SJCRH30 (cell line): ENCODE results near the gene SSH2. TPM values are rescaled to one million over a fixed set of nuclear protein-coding genes. Genes with fewer than 3 reads are reported as not detected.

Source experiments
- DNase-seq, 2 experiments: peaks; one replicate each; pipeline ENCODE4 v3.0.0-alpha.2; 2015 to 2020
- H3K27ac ChIP-seq: fragments of 250-450 bp; sonication (Bioruptor Pico); 2 replicates; pipeline ENCODE4 v1.5.1; 2020; ENCODE audit warnings: mild to moderate bottlenecking, moderate library complexity
- H3K27me3 ChIP-seq: fragments of 250-450 bp; sonication (Bioruptor Pico); 2 replicates; pipeline ENCODE4 v1.5.1; 2020; ENCODE audit warnings: mild to moderate bottlenecking, moderate library complexity
- H3K36me3 ChIP-seq: fragments of 250-450 bp; sonication (Bioruptor Pico); 2 replicates; pipeline ENCODE4 v1.5.1; 2020; ENCODE audit warnings: mild to moderate bottlenecking, moderate library complexity
- H3K4me1 ChIP-seq: fragments of 250-450 bp; sonication (Bioruptor Pico); 2 replicates; pipeline ENCODE4 v1.5.1; 2020; ENCODE audit warnings: mild to moderate bottlenecking, moderate library complexity
- H3K4me3 ChIP-seq: fragments of 250-450 bp; sonication (Bioruptor Pico); 2 replicates; pipeline ENCODE4 v1.5.1; 2020; ENCODE audit warnings: mild to moderate bottlenecking, moderate library complexity
- H3K9me3 ChIP-seq: fragments of 250-450 bp; sonication (Bioruptor Pico); replicated peaks from 2 replicates; pipeline ENCODE4 v1.5.1; 2020; ENCODE audit warnings: mild to moderate bottlenecking, moderate library complexity
- total RNA-seq: library from RNA; depleted of rRNA; stranded (reverse); fragments of >200 nt; shearing (Covaris generic); gene quantifications from 2 replicates; pipeline ENCODE4 v1.2.3, GENCODE V29; 2014

SSH2 gene
- total RNA-seq, 1 experiment from 2014 or later, result 34.8 TPM

- no peak overlapping the region for H3K4me3 ChIP-seq
- H3K9me3 ChIP-seq, result no peaks in the 10 kb centered on the region
- peaks cover 12% of the 10 kb centered on the region for H3K36me3 ChIP-seq
- peak; percentile 67 to 85 for DNase-seq
- H3K27me3 ChIP-seq, result no peaks in the 10 kb centered on the region
- H3K4me1 ChIP-seq, result no peaks in the 10 kb centered on the region; the same call in 1 of the 2 replicates
- H3K27ac ChIP-seq, result no peak overlapping the region
Measured at GRCh38 chr17:29778956-29779811, 150.8 kb downstream of the SSH2 start.

DNA sequence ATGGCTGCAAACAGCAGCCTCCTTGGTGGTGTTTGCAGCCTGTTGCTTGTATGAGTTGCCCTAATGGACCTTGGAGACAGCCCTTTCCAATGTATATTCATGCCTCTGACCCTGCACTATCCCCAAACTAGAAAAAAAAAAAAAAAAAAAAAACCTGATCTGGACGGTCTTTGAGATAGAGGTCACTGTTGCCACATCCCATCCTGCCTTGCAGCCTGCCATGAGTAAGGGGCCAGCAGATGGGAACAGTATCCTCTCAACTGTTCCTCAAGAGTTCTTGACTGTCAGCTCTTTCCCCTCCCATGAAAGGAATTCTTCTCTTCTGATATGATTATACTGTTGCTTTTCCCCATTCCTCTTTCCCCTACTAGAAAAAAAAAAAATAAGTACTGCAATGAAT is 152.4 kb downstream of the SSH2 start:
- Histone ChIP-seq H3K27me3 (no peaks in the 10 kb centered on the region), H3K4me3 (no peak overlapping the region), H3K36me3 (peaks cover 8% of the 10 kb centered on the region; the same call in 1 of the 2 replicates), H3K9me3 (no peaks in the 10 kb centered on the region), H3K27ac (no peak overlapping the region), H3K4me1 (no peaks in the 10 kb centered on the region; the same call in 1 of the 2 replicates)
- no peak for DNase-seq

DNA sequence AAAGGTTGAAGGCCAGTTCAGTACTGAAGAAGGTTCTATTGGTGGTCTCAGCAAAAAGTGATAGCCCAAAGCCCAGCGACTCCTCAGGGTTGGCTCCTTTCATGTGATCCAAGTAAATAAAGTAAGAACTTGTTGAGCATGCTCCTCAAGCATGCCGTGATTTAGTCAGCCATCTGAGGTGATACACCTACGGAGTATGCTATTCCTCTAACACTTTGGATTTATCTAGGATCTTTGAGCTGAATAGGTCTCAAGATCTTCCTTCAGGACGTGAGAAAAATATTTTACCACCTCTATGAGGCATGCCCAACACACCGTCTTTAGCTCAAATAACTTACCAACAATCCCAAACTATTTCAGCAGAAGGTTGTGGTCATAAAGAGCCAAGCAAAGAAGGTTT is 154.0 kb downstream of the SSH2 start:
- H3K36me3 ChIP-seq, result peaks cover 8% of the 10 kb centered on the region; the same call in 1 of the 2 replicates
- no peak overlapping the region for H3K4me3 ChIP-seq
- DNase-seq, result no peak
- no peaks in the 10 kb centered on the region; the same call in 1 of the 2 replicates for H3K4me1 ChIP-seq
- no peak overlapping the region for H3K27ac ChIP-seq
- H3K9me3 ChIP-seq, result no peaks in the 10 kb centered on the region
- no peaks in the 10 kb centered on the region for H3K27me3 ChIP-seq

DNA sequence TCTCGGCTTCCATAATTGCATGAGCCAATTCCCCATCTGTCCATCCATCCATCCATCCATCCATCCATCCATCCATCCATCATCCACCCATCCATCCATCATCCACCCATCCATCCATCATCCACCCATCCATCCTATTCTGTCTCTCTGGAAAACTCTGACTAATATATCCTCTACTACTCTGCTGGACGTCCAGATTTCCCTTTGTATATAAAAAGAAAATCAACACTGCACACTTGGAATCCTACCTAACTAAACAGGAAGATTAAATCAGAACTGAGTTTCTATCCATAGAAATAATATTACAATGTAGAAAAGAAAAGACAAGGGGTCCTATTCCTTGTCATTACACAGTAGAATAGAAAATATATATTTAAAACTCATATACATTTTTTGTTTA is 157.0 kb downstream of the SSH2 start:
- H3K4me3 ChIP-seq, result no peak overlapping the region
- H3K27ac ChIP-seq, result no peak overlapping the region
- H3K27me3 ChIP-seq, result no peaks in the 10 kb centered on the region
- H3K36me3 ChIP-seq, result peaks cover 8% of the 10 kb centered on the region; the same call in 1 of the 2 replicates
- no peak for DNase-seq
- no peaks in the 10 kb centered on the region for H3K9me3 ChIP-seq
- no peaks in the 10 kb centered on the region for H3K4me1 ChIP-seq

- Histone ChIP-seq H3K4me3 (no peak overlapping the region), H3K36me3 (peaks cover 5% of the 10 kb centered on the region; the same call in 1 of the 2 replicates), H3K9me3 (no peaks in the 10 kb centered on the region), H3K4me1 (no peaks in the 10 kb centered on the region), H3K27me3 (no peaks in the 10 kb centered on the region), H3K27ac (no peak overlapping the region)
- DNase-seq, result no peak
Measured at GRCh38 chr17:29771546-29771945, 158.5 kb downstream of the SSH2 start.

DNA sequence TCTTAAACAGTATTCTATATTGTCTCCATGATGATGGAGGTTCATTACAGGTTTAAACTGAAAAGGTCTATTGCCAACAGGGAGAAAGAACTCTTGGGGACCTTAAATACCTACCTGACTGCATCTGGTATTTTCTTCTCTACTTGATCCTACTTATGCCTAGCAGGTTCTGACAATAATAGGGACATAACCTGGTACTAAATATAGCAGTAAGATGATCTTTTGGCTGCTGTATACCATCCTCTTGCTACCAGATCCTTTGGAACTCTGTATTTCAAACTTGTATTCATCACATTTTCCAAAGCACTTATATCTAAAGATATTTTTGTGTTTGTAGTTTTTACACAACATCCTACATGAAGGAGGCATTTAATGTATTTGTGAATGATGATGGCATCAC is 160.8 kb downstream of the SSH2 start:
- Histone ChIP-seq H3K4me3 (no peak overlapping the region), H3K4me1 (no peaks in the 10 kb centered on the region), H3K9me3 (no peaks in the 10 kb centered on the region), H3K27ac (no peak overlapping the region), H3K27me3 (no peaks in the 10 kb centered on the region), H3K36me3 (no peaks in the 10 kb centered on the region)
- DNase-seq, result no peak

DNA sequence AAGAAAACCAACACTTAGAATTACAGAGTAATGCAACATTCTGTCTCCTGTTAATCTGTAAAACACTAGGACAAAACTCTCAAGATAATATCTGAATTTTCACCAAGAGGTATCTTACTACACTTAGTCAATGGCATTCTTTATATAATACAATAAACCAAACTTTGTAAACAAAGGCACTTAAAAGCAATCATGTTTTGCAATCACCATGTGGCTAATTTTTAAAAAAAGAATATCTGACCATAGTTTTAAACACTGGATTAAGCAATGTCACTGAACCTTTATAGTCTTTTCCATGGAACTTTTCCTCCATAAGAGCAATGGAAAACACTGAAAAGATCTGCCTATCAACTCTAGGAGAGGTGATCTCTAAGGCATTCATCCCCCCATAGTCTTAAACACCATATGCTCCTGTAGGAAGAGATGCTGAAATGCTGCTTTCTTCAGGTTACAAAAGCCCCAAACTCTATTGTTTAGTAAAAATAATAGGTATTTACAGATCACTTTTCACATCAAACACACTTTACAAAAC is 163.2 kb downstream of the SSH2 start:
- Histone ChIP-seq H3K27ac (no peak overlapping the region), H3K4me1 (no peaks in the 10 kb centered on the region), H3K9me3 (no peaks in the 10 kb centered on the region), H3K36me3 (no peaks in the 10 kb centered on the region), H3K4me3 (no peak overlapping the region), H3K27me3 (no peaks in the 10 kb centered on the region)
- no peak for DNase-seq

- Histone ChIP-seq H3K27me3 (no peaks in the 10 kb centered on the region), H3K27ac (no peak overlapping the region), H3K9me3 (no peaks in the 10 kb centered on the region), H3K36me3 (no peaks in the 10 kb centered on the region), H3K4me1 (no peaks in the 10 kb centered on the region), H3K4me3 (no peak overlapping the region)
- no peak for DNase-seq
Measured at GRCh38 chr17:29764748-29765147, 165.3 kb downstream of the SSH2 start.

- DNase-seq, result no peak
- Histone ChIP-seq H3K9me3 (no peaks in the 10 kb centered on the region), H3K4me1 (no peaks in the 10 kb centered on the region), H3K4me3 (no peak overlapping the region), H3K27ac (no peak overlapping the region), H3K27me3 (no peaks in the 10 kb centered on the region), H3K36me3 (no peaks in the 10 kb centered on the region)
Measured at GRCh38 chr17:29764217-29764616, 165.8 kb downstream of the SSH2 start.

- no peak overlapping the region for H3K4me3 ChIP-seq
- H3K4me1 ChIP-seq, result no peaks in the 10 kb centered on the region
- H3K27ac ChIP-seq, result no peak overlapping the region
- no peaks in the 10 kb centered on the region for H3K9me3 ChIP-seq
- no peak for DNase-seq
- no peaks in the 10 kb centered on the region for H3K27me3 ChIP-seq
- H3K36me3 ChIP-seq, result no peaks in the 10 kb centered on the region
Measured at GRCh38 chr17:29763273-29763672, 166.8 kb downstream of the SSH2 start.

- Histone ChIP-seq H3K27me3 (no peaks in the 10 kb centered on the region), H3K36me3 (peaks cover 2% of the 10 kb centered on the region; the same call in 1 of the 2 replicates), H3K9me3 (no peaks in the 10 kb centered on the region), H3K27ac (peak overlapping the region; percentile 9; the same call in 1 of the 2 replicates), H3K4me3 (peak overlapping the region; percentile 58), H3K4me1 (no peaks in the 10 kb centered on the region)
- DNase-seq, result peak; percentile 72 to 75
Measured at GRCh38 chr17:29761040-29761761, 168.8 kb downstream of the SSH2 start.

DNA sequence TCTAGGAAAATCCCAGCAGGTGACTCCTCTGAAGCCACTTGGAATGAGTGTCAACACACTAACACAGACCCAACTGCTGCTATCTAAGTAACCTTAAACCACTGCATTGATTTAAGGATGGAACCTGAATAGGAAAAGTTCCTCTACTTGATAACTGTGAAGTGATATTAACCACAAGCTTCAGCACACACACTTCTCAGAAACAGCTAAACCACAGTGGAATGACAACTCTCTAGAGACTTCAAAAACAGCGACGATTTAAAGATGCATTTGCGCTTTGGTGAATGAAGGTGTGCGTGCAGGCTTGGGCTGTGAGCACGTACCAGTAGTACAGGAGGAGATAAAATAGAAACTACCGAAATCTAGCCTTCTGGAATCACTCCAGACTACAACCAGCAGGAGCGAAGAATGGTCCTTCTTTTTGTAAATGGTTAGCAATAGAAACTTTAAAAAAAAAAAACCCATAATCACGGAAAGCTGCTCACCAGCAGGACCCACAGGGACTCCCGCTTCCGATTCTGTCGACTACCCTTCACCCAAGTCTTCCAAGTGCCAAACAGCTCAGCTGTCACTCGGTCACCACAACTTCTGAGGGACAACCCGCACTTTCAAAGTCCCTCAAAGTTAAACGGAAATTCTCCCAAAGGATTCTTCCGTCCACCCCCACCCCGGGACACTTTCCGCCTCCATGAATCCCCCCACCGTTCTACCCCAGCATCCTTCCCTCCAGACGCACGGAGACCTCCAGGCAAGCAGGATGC is 169.6 kb downstream of the SSH2 start:
- Histone ChIP-seq H3K27me3 (no peaks in the 10 kb centered on the region), H3K9me3 (no peaks in the 10 kb centered on the region), H3K4me3 (peak overlapping the region; percentile 58), H3K27ac (peak overlapping the region; percentile 9; the same call in 1 of the 2 replicates), H3K4me1 (no peaks in the 10 kb centered on the region), H3K36me3 (peaks cover 2% of the 10 kb centered on the region; the same call in 1 of the 2 replicates)
- DNase-seq, result peak in 1 of 2 experiments; percentile 24

DNA sequence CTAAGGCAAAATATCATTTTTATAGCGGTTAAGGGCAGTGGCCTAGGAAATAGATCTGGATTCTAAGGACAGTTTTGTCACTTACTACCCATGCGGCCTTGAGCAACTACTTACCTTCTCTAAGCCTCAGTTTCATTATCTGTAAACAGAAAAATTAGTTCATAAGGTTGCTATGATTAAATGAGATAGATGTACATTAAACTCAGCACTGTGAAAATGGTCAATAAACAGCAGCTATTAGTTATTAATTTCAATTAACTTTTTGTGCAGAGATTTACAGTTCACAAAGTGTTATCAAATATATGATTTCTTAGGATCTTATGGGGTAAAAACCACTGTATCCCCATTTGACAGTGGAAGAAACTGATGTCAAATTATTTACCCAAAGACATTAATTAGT is 171.8 kb downstream of the SSH2 start:
- no peak overlapping the region for H3K4me3 ChIP-seq
- no peak overlapping the region for H3K27ac ChIP-seq
- peaks cover 2% of the 10 kb centered on the region; the same call in 1 of the 2 replicates for H3K36me3 ChIP-seq
- H3K9me3 ChIP-seq, result no peaks in the 10 kb centered on the region
- H3K4me1 ChIP-seq, result no peaks in the 10 kb centered on the region
- no peaks in the 10 kb centered on the region for H3K27me3 ChIP-seq
- no peak for DNase-seq

GRCh38 chr17:29757788-29758187 is 172.2 kb downstream of the SSH2 start:
- Histone ChIP-seq H3K36me3 (peaks cover 2% of the 10 kb centered on the region; the same call in 1 of the 2 replicates), H3K4me3 (no peak overlapping the region), H3K9me3 (no peaks in the 10 kb centered on the region), H3K27me3 (no peaks in the 10 kb centered on the region), H3K27ac (no peak overlapping the region), H3K4me1 (no peaks in the 10 kb centered on the region)
- no peak for DNase-seq
